Brain pericyte (primary cell): ENCODE results near the gene A4GALT.
"Not testable (repeated sequence)": the region's sequence is repeated elsewhere in the genome, so short reads cannot be mapped to it uniquely, and the experiment has no call there.

Source experiments
- DNase-seq: peaks from one replicate; pipeline ENCODE4 v3.0.0-alpha.2; 2012; ENCODE audit warnings: low read depth, low spot score

Gene A4GALT

GRCh38 chr22:42682113-42682851 is 38.4 kb downstream of the A4GALT start:
- DNase-seq: no peak

GRCh38 chr22:42680648-42681047 is 40.0 kb downstream of the A4GALT start:
- peak; percentile 60 for DNase-seq

- DNase-seq: no peak
These were observed 41.0 kb downstream of the A4GALT start for GRCh38 chr22:42679691-42680090.

- DNase-seq: no peak
These were observed 41.8 kb downstream of the A4GALT start for GRCh38 chr22:42678894-42679293.

GRCh38 chr22:42677936-42678335 is 42.7 kb downstream of the A4GALT start:
- DNase-seq: not testable (repeated sequence)

- DNase-seq: no peak
These were observed 44.5 kb downstream of the A4GALT start for GRCh38 chr22:42676059-42676607.

- no peak for DNase-seq
These were observed 46.7 kb downstream of the A4GALT start for GRCh38 chr22:42673898-42674401.

GRCh38 chr22:42673071-42673470 is 47.6 kb downstream of the A4GALT start:
- not testable (repeated sequence) for DNase-seq

- no peak for DNase-seq
These were observed 49.6 kb downstream of the A4GALT start for GRCh38 chr22:42670921-42671709.

GRCh38 chr22:42670046-42670445 is 50.6 kb downstream of the A4GALT start:
- DNase-seq: no peak

- DNase-seq: not testable (repeated sequence)
These were observed 54.3 kb downstream of the A4GALT start for GRCh38 chr22:42666393-42666792.

GRCh38 chr22:42664976-42665831 is 55.5 kb downstream of the A4GALT start:
- no peak for DNase-seq

GRCh38 chr22:42661985-42662831 is 58.5 kb downstream of the A4GALT start:
- no peak for DNase-seq

GRCh38 chr22:42656578-42656977 is 64.1 kb downstream of the A4GALT start:
- DNase-seq: no peak

- no peak for DNase-seq
These were observed 65.0 kb downstream of the A4GALT start for GRCh38 chr22:42655693-42656092.

GRCh38 chr22:42654436-42655073 is 66.1 kb downstream of the A4GALT start:
- DNase-seq: no peak

GRCh38 chr22:42653999-42654398 is 66.7 kb downstream of the A4GALT start:
- no peak for DNase-seq

GRCh38 chr22:42651134-42651533 is 69.5 kb downstream of the A4GALT start:
- DNase-seq: no peak

- DNase-seq: no peak
These were observed 71.2 kb downstream of the A4GALT start, which contains the start of gene CYB5R3 for GRCh38 chr22:42649246-42650099. Gene CYB5R3 (minus strand): TSS chr22:42649392. CDS start chr22:42649315, 77 bp downstream.
